ENCODE measurements around the gene HOXD1.
A peak's percentile ranks its signal among the peaks of the same experiment; 100 is the strongest.

Gene HOXD1

GRCh38 chr2:176187200-176187898 is 1.1 kb upstream of the HOXD1 start:
- DNase-seq = no peak

- peak; percentile 65 for DNase-seq
These were observed 559 bp downstream of the HOXD1 start for GRCh38 chr2:176188774-176189680.

GRCh38 chr2:176189681-176190641 is 1.5 kb downstream of the HOXD1 start:
- DNase-seq = no peak

GRCh38 chr2:176192351-176192750 is 3.9 kb downstream of the HOXD1 start:
- no peak for DNase-seq

GRCh38 chr2:176193048-176193447 is 4.6 kb downstream of the HOXD1 start:
- DNase-seq = no peak

GRCh38 chr2:176199902-176200301 is 11.4 kb downstream of the HOXD1 start:
- no peak for DNase-seq

GRCh38 chr2:176200971-176201370 is 12.5 kb downstream of the HOXD1 start:
- DNase-seq = no peak

- no peak for DNase-seq
These were observed 14.0 kb downstream of the HOXD1 start for GRCh38 chr2:176202491-176202890.

- no peak for DNase-seq
These were observed 16.7 kb downstream of the HOXD1 start for GRCh38 chr2:176205126-176205525.

GRCh38 chr2:176206136-176206535 is 17.7 kb downstream of the HOXD1 start:
- DNase-seq = no peak

GRCh38 chr2:176206682-176207081 is 18.2 kb downstream of the HOXD1 start:
- no peak for DNase-seq

GRCh38 chr2:176211110-176211509 is 22.6 kb downstream of the HOXD1 start:
- DNase-seq = no peak

GRCh38 chr2:176212276-176212675 is 23.8 kb downstream of the HOXD1 start:
- no peak for DNase-seq

- DNase-seq = no peak
These were observed 24.9 kb downstream of the HOXD1 start for GRCh38 chr2:176213406-176213805.

- DNase-seq = no peak
These were observed 39.4 kb downstream of the HOXD1 start for GRCh38 chr2:176227874-176228273.

GRCh38 chr2:176234156-176234555 is 45.7 kb downstream of the HOXD1 start:
- DNase-seq = no peak

- DNase-seq = no peak
These were observed 46.5 kb downstream of the HOXD1 start for GRCh38 chr2:176234940-176235339.

GRCh38 chr2:176237456-176237855 is 49.0 kb downstream of the HOXD1 start:
- no peak for DNase-seq

GRCh38 chr2:176239031-176239430 is 50.6 kb downstream of the HOXD1 start:
- DNase-seq = no peak

GRCh38 chr2:176240301-176240700 is 51.8 kb downstream of the HOXD1 start:
- DNase-seq = no peak
